Heart left ventricle (tissue), 13 donors: Measurements from ENCODE around the gene PSAT1.

Source experiments
- CTCF ChIP-seq, 12 donors: fragments of 200-600 bp; sonication (generic) in 4 of 12; IDR thresholded peaks; one replicate each; pipeline versions ENCODE4 v1.5.0 to v1.8.0; 2018 to 2022; ENCODE audit warnings: antibody characterized with exemption in 12 of 12, mild to moderate bottlenecking in 5 of 12
- POLR2A ChIP-seq, 2 donors: fragments of 450-650 bp; IDR thresholded peaks; one replicate each; pipeline ENCODE4 v1.6.1; 2017; ENCODE audit warnings: antibody characterized with exemption in 2 of 2, mild to moderate bottlenecking in 2 of 2, moderate library complexity in 2 of 2
- donor health status: ischemic (EF 13 %, LVEDD 7.1; RV severe dilation, severe dysfunction).
- donor health status: DM: no; HTN: yes; CAD: no.
- donor health status: DM: no; HTN: no; CAD: no.
- donor health status: ischemic (EF 25% LVEDD 6.9; RV normal size, moderate dysfunction).
- donor health status: ischemic (EF 25% LVEDD 5.7; RV mildly dilated, moderate dysfunction).
- donor health status: ischemic (EF 35%, LVEDD 5.7; RV mildly dilated, moderate dysfunction).
- donor health status: nonischemic (EF 11% LVEDD 7.7; RV severe dilation, severe dysfunction).
- donor health status: DM: yes; HTN: yes; CAD: no.
- donor health status: PGD.
- donor health status: ischemic (EF 29% LVEDD 5.4; RV normal size, mild dysfunction).
- donor health status: nonischemic (EF 23%, LVEDD 6.1; RV moderate dilation, normal function).

GRCh38 chr9:78324682-78325081 is 27.8 kb downstream of the PSAT1 start:
- no peak for TF ChIP-seq POLR2A (IDR thresholded peaks at IDR 0.05)
- no peak for TF ChIP-seq CTCF (IDR thresholded peaks at IDR 0.05)
